GM21447 (cell line): ENCODE data around the gene POU1F1.
A peak's percentile ranks its signal among the peaks of the same experiment; 100 is the strongest.
"Not testable (repeated sequence)": the region's sequence is repeated elsewhere in the genome, so short reads cannot be mapped to it uniquely, and the experiment has no call there.

ENCODE experiments used
- ATAC-seq: cut with Tn5 transposase; IDR thresholded peaks from one replicate; pipeline ENCODE4 v1.9.1; 2021; ENCODE audit not compliant: unreplicated experiment

The POU1F1 gene, protein sequence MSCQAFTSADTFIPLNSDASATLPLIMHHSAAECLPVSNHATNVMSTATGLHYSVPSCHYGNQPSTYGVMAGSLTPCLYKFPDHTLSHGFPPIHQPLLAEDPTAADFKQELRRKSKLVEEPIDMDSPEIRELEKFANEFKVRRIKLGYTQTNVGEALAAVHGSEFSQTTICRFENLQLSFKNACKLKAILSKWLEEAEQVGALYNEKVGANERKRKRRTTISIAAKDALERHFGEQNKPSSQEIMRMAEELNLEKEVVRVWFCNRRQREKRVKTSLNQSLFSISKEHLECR

DNA sequence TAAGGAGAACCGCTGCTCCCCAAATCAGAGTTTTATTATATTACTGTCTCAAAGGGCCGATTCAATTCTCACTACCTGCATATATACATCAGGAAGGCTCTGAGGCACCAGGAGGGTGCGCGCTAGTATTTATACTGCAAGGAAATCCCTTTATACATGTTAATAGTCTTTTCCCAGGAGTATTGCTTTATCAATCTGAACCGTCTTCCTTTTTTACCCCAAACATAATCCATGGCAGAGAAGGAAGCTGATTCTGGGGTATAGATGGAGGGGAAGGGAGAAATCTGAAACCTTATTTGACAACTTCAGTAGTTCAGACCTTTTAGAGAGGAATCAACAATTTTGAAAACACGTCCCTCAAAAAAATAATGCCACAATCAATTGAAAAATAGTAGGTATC, at the start of gene POU1F1:
Gene POU1F1, minus strand, starts transcription at position 101 of the 400 bp plus-strand sequence. CDS start 122 bp downstream, outside the sequence.
- no peak for ATAC-seq

- no peak for ATAC-seq
Observed at GRCh38 chr3:87324609-87325008, 48.2 kb upstream of the POU1F1 start.

DNA sequence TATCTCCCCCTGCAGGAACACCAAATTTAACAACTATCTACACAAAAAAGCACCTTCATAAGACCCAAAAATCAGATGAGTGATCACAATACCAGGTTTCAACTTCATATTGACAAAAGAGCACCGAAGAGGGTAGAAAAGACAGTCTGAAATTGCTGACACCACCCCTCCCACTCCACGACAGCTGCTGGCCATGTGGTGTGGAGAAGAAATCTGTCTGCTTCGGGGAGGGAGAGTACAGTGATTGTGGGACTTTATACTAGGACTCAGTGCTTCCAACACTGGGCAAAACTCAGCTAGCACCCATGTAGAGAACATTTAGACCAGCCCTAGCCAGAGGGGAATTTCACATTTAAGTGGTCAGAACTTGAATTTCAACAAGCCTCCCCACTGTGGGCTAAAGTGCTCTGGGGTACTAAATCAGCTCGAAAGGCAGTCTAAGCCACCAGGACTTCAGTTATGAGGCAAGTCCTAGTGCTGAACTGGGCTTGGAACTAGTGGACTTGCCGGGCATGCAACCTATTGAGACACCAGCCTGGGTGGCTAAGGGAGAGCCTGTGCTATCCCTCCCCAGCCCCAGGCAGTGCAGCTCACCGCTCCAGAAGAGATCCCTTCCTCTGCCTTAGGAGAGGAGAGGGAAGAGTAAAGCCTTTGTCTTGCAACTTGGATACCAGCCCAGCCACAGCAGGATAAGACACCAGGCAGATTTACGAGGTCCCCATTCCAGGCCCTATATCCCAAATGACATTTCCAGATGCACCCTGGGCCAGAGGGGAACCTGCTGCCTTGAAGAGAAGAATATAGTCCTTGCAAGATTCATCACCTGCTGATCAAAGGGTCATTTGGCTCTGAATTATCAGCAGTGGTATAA, 44.6 kb upstream of the POU1F1 start:
- no peak for ATAC-seq

- no peak for ATAC-seq
Observed at GRCh38 chr3:87318617-87319021, 42.2 kb upstream of the POU1F1 start.

GRCh38 chr3:87317779-87318178, 41.4 kb upstream of the POU1F1 start:
- no peak for ATAC-seq

DNA sequence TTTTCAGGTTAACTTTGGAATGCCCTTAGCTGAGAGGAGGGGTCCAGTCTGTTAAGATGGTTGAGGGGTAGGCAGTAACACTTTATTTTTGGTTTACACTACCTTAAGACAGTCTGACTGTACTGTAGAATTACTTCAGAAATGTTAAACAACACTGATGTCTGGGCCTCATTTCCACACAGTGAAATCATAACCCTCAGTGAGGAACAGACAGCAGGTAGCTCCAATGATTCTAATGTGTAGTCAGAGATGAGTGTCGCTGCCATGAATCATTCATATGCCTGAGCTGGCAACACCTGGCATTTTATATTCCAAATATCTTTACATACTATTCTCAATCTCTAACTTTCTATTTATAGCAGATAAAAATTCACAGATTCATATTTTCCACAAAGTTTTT, 37.3 kb upstream of the POU1F1 start:
- no peak for ATAC-seq

GRCh38 chr3:87311309-87311708, 34.9 kb upstream of the POU1F1 start:
- no peak for ATAC-seq

DNA sequence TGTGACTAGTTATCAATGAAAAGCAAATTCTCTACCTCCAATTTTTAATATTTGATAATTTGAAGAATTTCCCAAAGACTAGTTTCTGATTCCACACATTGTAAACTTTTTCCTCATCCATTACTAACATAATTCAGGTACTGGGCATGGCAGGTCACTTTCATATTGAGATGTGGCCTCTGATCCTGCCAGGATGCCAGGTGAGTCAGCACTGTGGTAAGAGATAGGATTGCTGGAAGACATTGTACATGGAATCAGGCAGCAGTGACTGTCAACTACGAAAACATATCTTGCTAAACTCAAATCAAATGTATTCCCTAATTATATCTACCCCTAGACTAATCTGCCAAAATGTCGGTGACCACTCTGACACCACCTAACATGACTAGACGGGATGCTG, 33.2 kb upstream of the POU1F1 start:
- no peak for ATAC-seq

DNA sequence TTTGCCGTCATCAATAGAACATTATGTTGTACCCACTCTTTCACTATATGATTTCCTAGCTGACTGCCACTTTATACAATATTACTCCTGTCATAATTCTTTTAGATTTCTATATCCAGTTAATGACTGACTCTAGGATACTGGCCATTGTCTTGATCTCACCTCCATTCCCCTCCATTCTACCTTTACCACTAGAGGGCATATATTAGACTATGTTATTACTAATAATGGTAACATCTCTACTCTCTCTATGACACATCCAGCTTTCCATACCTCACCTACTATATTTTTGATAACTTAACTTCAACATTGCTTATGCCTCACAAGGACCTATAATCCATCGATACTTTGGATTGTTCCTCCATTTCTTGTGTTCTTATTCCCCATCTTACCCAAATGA, 31.4 kb upstream of the POU1F1 start:
- no peak for ATAC-seq

- no peak for ATAC-seq
Observed at GRCh38 chr3:87305517-87305916, 29.1 kb upstream of the POU1F1 start.

GRCh38 chr3:87305031-87305430, 28.6 kb upstream of the POU1F1 start:
- ATAC-seq, result not testable (repeated sequence)

- ATAC-seq, result peak; percentile 89
Observed at GRCh38 chr3:87298111-87298718, 21.8 kb upstream of the POU1F1 start.

GRCh38 chr3:87288446-87288845, 12.1 kb upstream of the POU1F1 start:
- no peak for ATAC-seq

DNA sequence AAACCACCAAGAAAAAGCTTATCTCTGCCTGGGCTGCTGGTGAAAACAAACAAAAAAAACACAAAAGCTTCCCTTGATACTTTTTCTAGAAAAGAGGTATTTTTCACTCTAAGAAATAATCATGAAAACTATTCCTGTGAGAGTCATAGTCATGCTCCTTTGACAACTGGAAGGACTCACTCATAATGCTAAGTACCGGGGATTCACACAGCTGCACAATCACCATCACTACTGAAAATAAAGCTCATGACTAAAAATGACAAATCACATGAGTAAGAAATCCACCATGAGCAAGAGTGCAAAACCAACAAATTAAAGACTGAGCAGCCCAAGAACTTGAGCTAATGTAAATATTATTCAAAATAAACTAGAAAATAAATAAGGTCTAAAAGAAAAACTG, 10.6 kb upstream of the POU1F1 start:
- no peak for ATAC-seq

DNA sequence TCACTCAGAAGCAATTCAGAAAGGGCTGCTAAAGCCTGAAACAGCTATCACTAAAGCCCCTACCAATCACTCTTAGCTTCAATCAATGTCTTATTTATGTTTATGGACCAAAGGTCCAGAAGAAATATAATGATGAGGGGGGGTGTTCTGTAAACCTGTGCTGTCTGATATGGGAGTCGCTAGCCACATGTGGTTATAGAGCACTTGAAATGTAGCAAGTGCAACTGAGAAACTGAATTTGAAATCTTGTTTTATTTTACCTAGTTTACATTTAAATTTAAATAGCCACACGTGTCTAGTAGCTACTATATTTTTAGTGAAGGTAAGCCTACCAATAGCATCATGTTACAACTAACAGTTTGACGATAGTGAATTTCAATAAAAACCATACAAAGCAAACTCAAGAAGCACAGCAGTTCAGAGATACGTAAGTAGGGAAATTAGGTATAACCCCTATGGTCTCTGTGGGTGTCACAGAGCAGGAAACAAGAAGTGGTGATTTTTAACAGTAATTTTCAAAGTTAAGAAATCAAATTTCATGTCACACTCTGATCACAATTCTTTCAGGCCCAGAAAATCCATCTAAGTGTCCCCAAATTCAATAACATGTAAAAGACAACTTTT, 3.6 kb downstream of the POU1F1 start:
- peak; percentile 84 for ATAC-seq

DNA sequence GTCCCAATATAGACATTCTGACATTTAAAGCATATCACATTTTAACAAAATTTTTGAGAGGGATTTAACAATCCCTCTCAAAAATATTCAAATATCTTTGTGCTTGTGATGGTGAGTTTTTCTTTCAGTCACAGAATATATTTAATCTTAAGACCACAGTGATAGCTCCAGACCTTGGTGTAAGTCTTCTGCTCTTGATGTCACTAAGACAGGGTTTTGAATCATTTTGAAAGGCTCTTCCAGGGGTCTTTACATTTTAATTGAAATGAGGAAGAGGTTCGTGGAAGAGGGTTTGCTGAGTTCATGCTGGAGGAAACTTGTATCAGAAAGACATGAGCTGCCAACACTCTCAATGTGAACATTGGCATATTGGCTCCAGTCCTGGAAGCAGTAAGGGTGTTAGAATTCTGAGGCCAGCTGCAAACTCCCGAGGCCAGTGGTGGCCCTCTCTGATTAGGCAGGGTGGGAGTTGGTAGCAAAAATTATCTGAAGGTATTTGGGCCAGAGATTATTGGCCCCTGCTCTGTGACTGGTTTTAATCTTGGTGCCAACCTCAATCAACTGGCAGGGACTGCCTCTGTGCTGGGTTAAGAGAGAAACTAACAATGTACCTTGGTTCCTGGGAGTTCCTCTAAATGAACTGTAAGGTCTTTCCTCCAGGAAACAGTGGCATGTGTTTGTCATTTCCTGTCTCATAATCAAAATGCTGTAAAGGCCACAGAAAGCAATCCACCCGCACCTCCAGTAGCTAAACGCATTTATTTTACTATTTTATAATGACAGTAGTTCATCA, 5.3 kb downstream of the POU1F1 start:
- ATAC-seq, result no peak

DNA sequence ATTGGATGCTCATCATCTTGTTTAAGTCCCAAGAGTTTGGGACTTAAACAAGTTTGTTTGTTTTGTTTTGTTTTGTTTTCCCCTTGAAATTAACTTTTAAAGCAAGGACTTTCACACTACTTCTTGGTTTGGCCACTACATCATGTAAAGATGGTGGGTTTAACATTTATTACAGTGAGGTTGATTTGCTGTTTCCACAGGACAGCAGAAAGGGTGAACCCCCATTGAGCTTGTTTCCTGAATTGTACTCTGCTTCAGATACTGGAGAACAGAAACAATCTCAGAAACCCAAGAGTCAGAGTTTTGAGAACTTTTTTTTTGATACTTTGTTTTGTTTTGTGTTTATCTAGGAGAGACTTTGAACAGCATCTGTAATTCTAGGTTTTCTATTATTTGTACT, 6.7 kb downstream of the POU1F1 start:
- ATAC-seq, result no peak

DNA sequence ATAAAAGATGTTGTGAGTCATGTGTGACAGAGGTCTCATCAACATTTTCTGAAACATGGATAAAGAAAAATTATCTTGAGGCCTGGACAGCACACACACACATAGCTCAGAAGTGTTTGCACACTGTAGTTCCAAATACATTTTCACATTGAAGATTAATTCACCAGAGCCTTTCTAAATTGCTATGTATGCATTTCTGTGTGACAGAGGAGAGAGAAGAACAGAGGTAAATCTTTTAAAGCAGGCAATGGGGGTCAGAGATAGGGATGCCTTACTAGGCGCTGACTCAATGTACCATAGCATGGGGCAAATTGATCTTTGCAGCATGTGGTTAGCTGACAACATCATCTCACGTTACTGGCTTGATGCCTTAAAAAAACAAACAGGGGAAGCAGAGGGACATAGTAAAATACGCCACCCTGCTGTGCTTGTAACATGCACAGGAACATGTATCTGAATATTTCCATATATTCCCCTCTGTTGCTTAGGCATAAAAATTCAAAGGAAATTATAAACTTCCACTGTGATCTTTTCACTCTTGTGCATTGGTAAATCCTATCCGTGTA, 7.7 kb downstream of the POU1F1 start:
- no peak for ATAC-seq

DNA sequence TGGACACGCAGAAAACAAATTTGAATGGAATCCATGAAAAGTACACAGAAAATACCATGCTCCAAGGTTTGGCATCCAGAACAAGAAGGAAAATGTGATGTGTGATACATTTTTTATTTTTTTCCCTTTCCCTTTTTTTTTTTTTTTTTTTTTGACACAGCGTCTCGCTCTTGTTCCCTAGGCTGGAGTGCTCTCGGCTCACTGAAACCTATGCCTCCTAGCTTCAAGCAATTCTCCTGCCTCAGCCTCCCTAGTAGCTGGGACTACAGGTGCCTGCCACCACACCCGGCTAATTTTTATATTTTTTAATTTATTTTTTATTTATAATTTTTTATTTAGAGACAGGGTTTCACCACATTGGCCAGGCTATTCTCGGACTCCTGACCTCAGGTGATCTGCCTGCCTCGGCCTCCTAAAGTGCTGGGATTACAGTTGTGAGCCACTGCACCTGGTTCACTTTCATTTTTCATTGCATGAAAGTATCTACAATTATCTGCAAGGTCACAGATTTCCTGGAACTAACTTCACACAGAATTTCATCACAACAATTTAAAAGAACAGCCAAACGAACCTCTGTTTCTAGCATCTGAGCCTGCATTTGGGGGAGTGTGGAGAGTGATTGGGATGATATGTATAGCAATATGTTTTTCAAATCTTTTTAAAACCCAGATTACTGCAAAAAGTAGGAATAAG, 8.3 kb downstream of the POU1F1 start:
- no peak for ATAC-seq

- no peak for ATAC-seq
Observed at GRCh38 chr3:87261925-87262324, 14.5 kb downstream of the POU1F1 start.
